Measurements from ENCODE around the gene FKBP1A.

The FKBP1A gene

DNA sequence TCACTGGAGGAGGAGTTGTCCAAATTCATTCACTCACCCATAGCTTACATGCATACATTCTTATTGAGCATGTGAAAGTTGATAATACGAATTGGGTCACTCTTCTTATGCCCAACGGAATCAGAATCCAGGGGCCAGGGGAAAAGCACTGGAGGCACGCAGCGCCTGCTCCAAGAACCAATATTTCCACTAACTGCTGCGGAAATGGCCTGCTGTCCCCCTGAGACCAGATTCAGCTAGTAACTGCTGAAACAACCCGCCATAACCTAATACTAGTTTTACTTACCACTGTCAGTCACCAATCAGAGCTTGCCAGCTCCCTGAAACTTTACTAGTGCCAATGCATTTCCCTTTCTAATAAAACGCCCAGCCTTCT, 641 bp upstream of the FKBP1A start:
- ATAC-seq: no peak

DNA sequence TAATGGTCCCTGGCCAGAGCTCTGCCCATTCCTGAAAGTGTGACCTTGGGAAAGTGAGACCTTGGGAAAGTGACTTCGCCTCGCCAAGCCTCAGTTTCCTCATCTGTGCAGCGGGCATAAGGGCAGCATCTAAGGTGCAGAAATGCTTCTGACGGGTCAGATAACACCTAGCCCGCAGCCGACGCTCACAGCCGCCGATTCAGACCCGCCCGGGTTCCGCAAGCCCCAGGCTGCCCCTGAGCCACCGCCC, 486 bp downstream of the FKBP1A start:
- ATAC-seq: peak; percentile 14
- TF ChIP-seq PATZ1 (CRISPR knock-in tag; IDR thresholded peaks at IDR 0.05; ENCODE audit: borderline replicate concordance) (no peak), POU6F1 (CRISPR knock-in tag; IDR thresholded peaks at IDR 0.05; ENCODE audit: borderline replicate concordance, low read depth) (no peak), ESRRG (CRISPR knock-in tag; IDR thresholded peaks at IDR 0.05) (no peak), RARB (CRISPR knock-in tag; IDR thresholded peaks at IDR 0.05) (no peak), BACH2 (CRISPR knock-in tag; IDR thresholded peaks at IDR 0.05; ENCODE audit: borderline replicate concordance) (no peak), ZFP30 (CRISPR knock-in tag; IDR thresholded peaks at IDR 0.05) (no peak), CSDC2 (CRISPR knock-in tag; IDR thresholded peaks at IDR 0.05) (no peak)

More for the DNA sequence above, 641 bp upstream of the FKBP1A start:
- no peak for TF ChIP-seq ZNF8 (CRISPR knock-in tag; IDR thresholded peaks at IDR 0.05)
- no peak for TF ChIP-seq POU6F1 (CRISPR knock-in tag; IDR thresholded peaks at IDR 0.05; ENCODE audit: borderline replicate concordance, low read depth)
- TF ChIP-seq TCF4 (CRISPR knock-in tag; IDR thresholded peaks at IDR 0.05; ENCODE audit: borderline replicate concordance): no peak
- no peak for TF ChIP-seq CSDC2 (CRISPR knock-in tag; IDR thresholded peaks at IDR 0.05)
- TF ChIP-seq RARB (CRISPR knock-in tag; IDR thresholded peaks at IDR 0.05): no peak
- no peak for TF ChIP-seq TOX (CRISPR knock-in tag; IDR thresholded peaks at IDR 0.05; ENCODE audit: borderline replicate concordance)
- TF ChIP-seq CREB5 (CRISPR knock-in tag; IDR thresholded peaks at IDR 0.05; ENCODE audit: low read depth): no peak
- TF ChIP-seq ARNTL (CRISPR knock-in tag; IDR thresholded peaks at IDR 0.05; ENCODE audit: borderline replicate concordance, low read depth): no peak
- no peak for TF ChIP-seq ZFP3 (CRISPR knock-in tag; IDR thresholded peaks at IDR 0.05)
- TF ChIP-seq ESRRG (CRISPR knock-in tag; IDR thresholded peaks at IDR 0.05): no peak
- TF ChIP-seq PPARA (CRISPR knock-in tag; IDR thresholded peaks at IDR 0.05; ENCODE audit: borderline replicate concordance): no peak
- TF ChIP-seq ZFP30 (CRISPR knock-in tag; IDR thresholded peaks at IDR 0.05): no peak

GRCh38 chr20:1391640-1392442, 1.0 kb downstream of the FKBP1A start:
- TF ChIP-seq ZNF565 (CRISPR knock-in tag; conservative IDR thresholded peaks at IDR 0.05; ENCODE audit: low read depth): no peak
- no peak for TF ChIP-seq ZFP30 (CRISPR knock-in tag; IDR thresholded peaks at IDR 0.05)
- TF ChIP-seq BACH2 (CRISPR knock-in tag; IDR thresholded peaks at IDR 0.05; ENCODE audit: borderline replicate concordance): no peak
- no peak for TF ChIP-seq OSR1 (CRISPR knock-in tag; IDR thresholded peaks at IDR 0.05)
- no peak for TF ChIP-seq PPARA (CRISPR knock-in tag; IDR thresholded peaks at IDR 0.05; ENCODE audit: borderline replicate concordance)
- TF ChIP-seq ESRRG (CRISPR knock-in tag; IDR thresholded peaks at IDR 0.05): no peak
- no peak for TF ChIP-seq CREB5 (CRISPR knock-in tag; IDR thresholded peaks at IDR 0.05; ENCODE audit: low read depth)
- no peak for TF ChIP-seq PATZ1 (CRISPR knock-in tag; IDR thresholded peaks at IDR 0.05; ENCODE audit: borderline replicate concordance)
- TF ChIP-seq TSHZ2 (CRISPR knock-in tag; IDR thresholded peaks at IDR 0.05): no peak
- TF ChIP-seq RARB (CRISPR knock-in tag; IDR thresholded peaks at IDR 0.05): no peak
- TF ChIP-seq ISL1 (CRISPR knock-in tag; IDR thresholded peaks at IDR 0.05): no peak
- TF ChIP-seq ZFP3 (CRISPR knock-in tag; IDR thresholded peaks at IDR 0.05): no peak
- TF ChIP-seq, protein P1, sequence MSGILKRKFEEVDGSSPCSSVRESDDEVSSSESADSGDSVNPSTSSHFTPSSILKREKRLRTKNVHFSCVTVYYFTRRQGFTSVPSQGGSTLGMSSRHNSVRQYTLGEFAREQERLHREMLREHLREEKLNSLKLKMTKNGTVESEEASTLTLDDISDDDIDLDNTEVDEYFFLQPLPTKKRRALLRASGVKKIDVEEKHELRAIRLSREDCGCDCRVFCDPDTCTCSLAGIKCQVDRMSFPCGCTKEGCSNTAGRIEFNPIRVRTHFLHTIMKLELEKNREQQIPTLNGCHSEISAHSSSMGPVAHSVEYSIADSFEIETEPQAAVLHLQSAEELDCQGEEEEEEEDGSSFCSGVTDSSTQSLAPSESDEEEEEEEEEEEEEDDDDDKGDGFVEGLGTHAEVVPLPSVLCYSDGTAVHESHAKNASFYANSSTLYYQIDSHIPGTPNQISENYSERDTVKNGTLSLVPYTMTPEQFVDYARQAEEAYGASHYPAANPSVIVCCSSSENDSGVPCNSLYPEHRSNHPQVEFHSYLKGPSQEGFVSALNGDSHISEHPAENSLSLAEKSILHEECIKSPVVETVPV (CRISPR knock-in tag; IDR thresholded peaks at IDR 0.05): no peak
- TF ChIP-seq SNAI2 (CRISPR knock-in tag; IDR thresholded peaks at IDR 0.05): no peak
- no peak for TF ChIP-seq TCF4 (CRISPR knock-in tag; IDR thresholded peaks at IDR 0.05; ENCODE audit: borderline replicate concordance)
- TF ChIP-seq ARNTL (CRISPR knock-in tag; IDR thresholded peaks at IDR 0.05; ENCODE audit: borderline replicate concordance, low read depth): no peak
- ATAC-seq: peak; percentile 13
